ENCODE data around the gene LHPP. TPM values are rescaled to one million over a fixed set of nuclear protein-coding genes. Genes with fewer than 3 reads are reported as not detected.
A peak's percentile ranks its signal among the peaks of the same experiment; 100 is the strongest.

The LHPP gene
- total and polyA plus RNA-seq, 11 donors: 5.6 to 23.5 (median 13.2) TPM

DNA sequence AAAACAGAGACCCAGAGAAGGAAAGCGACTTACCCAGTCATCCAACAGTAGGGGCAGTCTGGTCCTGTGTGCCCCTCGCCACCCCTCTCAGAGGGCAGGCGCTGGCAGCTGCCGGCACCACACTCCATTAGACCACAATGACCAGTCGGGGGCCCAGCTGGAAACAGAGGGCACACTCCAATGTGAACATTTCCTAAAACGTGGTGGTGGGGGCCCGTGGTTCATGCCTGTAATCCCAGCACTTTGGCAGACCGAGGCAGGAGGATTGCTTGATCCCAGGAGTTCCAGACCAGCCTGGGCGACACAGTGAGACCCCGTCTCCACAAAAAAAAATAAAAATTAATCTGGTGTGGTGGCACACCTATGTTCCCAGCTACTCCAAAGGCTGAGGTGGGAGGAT, 42.0 kb upstream of the LHPP start:
- Histone ChIP-seq H3K27me3 (peaks cover 0 to 14% (median 0%) of the 10 kb centered on the region in 9 donors), H3K27ac (no peak overlapping the region), H3K4me3 (peak overlapping the region in 2 of 12 donors; percentile 83 to 96), H3K9me3 (no peaks in the 10 kb centered on the region), H3K4me1 (peaks cover 0 to 35% (median 14%) of the 10 kb centered on the region in 12 donors), H3K36me3 (no peaks in the 10 kb centered on the region)
- WGBS, 4 donors: 92 to 100% (median 94%) methylated on average over 9 to 10 of the region's 10 CpGs
- no peak for ATAC-seq
- TF ChIP-seq POLR2A (IDR thresholded peaks at IDR 0.05): no peak
- TF ChIP-seq, protein P1, sequence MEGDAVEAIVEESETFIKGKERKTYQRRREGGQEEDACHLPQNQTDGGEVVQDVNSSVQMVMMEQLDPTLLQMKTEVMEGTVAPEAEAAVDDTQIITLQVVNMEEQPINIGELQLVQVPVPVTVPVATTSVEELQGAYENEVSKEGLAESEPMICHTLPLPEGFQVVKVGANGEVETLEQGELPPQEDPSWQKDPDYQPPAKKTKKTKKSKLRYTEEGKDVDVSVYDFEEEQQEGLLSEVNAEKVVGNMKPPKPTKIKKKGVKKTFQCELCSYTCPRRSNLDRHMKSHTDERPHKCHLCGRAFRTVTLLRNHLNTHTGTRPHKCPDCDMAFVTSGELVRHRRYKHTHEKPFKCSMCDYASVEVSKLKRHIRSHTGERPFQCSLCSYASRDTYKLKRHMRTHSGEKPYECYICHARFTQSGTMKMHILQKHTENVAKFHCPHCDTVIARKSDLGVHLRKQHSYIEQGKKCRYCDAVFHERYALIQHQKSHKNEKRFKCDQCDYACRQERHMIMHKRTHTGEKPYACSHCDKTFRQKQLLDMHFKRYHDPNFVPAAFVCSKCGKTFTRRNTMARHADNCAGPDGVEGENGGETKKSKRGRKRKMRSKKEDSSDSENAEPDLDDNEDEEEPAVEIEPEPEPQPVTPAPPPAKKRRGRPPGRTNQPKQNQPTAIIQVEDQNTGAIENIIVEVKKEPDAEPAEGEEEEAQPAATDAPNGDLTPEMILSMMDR (IDR thresholded peaks at IDR 0.05): no peak
- no peak for DNase-seq
- intact Hi-C loops (cut with DNase I): loop anchor here in 1 of 10 donors (5.0 kb wide), 1 partner anchor 323 kb away; the partner anchor contains the start of gene FAM53B

DNA sequence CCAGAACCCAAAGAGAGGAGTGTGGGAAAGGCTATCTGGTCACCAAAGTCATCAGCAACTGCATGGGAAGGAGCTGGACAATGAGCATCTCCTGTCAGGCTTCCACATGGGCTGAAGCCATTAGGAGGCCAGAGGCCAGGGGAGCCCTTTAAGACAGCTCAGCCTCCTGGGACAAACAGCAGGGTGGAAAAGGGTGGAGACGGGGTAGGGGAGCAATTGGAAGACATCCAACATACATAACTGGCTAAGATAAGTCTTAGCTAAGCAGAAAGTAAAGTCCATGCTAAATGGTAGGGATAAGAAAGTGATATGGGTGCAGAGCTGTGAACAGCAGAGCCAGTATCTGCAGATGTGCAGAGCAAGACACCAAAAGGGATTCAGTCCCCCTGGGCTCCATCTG, 41.4 kb upstream of the LHPP start:
- H3K9me3 ChIP-seq: no peaks in the 10 kb centered on the region
- intact Hi-C loops (cut with DNase I): no loop called here
- H3K27ac ChIP-seq: no peak overlapping the region
- H3K4me3 ChIP-seq: no peak overlapping the region
- DNase-seq: no peak
- H3K4me1 ChIP-seq: peaks cover 0 to 31% (median 11%) of the 10 kb centered on the region in 12 donors
- WGBS, 4 donors: 21 to 35% (median 29%) methylated on average over 1 of the region's 1 CpG
- ATAC-seq: no peak
- peaks cover 0 to 14% (median 0%) of the 10 kb centered on the region in 9 donors for H3K27me3 ChIP-seq
- no peaks in the 10 kb centered on the region for H3K36me3 ChIP-seq
- TF ChIP-seq POLR2A (IDR thresholded peaks at IDR 0.05): no peak
- TF ChIP-seq, protein P1 (IDR thresholded peaks at IDR 0.05): no peak

DNA sequence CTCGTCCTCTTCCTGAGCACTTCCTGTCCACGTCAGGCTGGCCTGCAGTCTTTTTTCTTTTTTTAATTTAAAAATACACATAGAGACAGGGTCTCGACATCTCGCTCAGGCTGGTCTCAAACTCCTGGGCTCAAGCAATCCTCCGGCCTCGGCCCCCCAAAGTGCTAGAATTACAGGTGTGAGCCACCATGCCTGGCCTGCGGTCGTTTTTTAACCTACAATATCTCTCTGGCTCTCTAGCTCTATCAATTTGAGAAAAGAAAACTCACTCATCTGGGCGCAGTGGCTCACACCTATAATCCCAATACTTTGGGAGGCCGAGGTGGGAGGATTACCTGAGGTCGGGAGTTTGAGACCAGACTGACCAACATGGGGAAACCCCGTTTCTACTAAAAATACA, 38.9 kb upstream of the LHPP start:
- H3K27ac ChIP-seq: no peak overlapping the region
- H3K4me3 ChIP-seq: no peak overlapping the region
- peaks cover 0 to 15% (median 0%) of the 10 kb centered on the region in 9 donors for H3K27me3 ChIP-seq
- intact Hi-C loops (cut with DNase I): no loop called here
- ATAC-seq: no peak
- no peaks in the 10 kb centered on the region for H3K9me3 ChIP-seq
- DNase-seq: no peak
- H3K36me3 ChIP-seq: no peaks in the 10 kb centered on the region
- no peak for TF ChIP-seq POLR2A (IDR thresholded peaks at IDR 0.05)
- TF ChIP-seq, protein P1 (IDR thresholded peaks at IDR 0.05): no peak
- 74 to 83% (median 80%) methylated on average over 12 of the region's 12 CpGs for WGBS, 4 donors
- H3K4me1 ChIP-seq: peaks cover 0 to 9% (median 2%) of the 10 kb centered on the region in 12 donors

DNA sequence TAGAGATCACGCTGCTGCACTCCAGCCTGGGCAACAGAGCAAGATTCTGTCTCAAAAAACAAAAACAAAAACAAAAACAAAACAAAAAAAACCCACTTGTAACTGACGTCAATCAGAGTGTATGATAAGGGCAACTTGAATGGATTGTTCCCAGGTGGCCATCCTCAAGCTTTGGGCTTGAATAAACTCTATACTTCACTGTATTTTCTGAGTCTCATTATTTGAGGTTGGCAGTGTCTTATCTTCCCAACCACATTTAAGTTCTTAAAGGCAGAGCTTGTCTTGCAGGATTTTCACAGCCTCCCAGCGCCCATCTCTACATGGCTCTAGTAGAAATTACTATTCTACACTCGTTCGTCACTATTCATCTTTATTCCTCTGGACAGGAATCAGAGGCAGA, 37.8 kb upstream of the LHPP start:
- Histone ChIP-seq H3K9me3 (no peaks in the 10 kb centered on the region), H3K4me3 (no peak overlapping the region), H3K27ac (no peak overlapping the region), H3K4me1 (peaks cover 0 to 7% (median 0%) of the 10 kb centered on the region in 12 donors), H3K36me3 (no peaks in the 10 kb centered on the region), H3K27me3 (peaks cover 0 to 15% (median 0%) of the 10 kb centered on the region in 9 donors)
- intact Hi-C loops (cut with DNase I): no loop called here
- 79 to 84% (median 81%) methylated on average over 5 of the region's 5 CpGs for WGBS, 4 donors
- ATAC-seq (no peak), DNase-seq (no peak)
- no peak for TF ChIP-seq POLR2A (IDR thresholded peaks at IDR 0.05)
- TF ChIP-seq, protein P1 (IDR thresholded peaks at IDR 0.05): no peak

Measured in heart left ventricle (tissue), 16 donors.